Heart left ventricle (tissue), 13 donors: ENCODE measurements around the gene TUNAR.

ENCODE experiments used
- POLR2A ChIP-seq, 2 donors: fragments of 450-650 bp; IDR thresholded peaks; one replicate each; pipeline ENCODE4 v1.6.1; 2017; ENCODE audit warnings: antibody characterized with exemption in 2 of 2, mild to moderate bottlenecking in 2 of 2, moderate library complexity in 2 of 2
- TF ChIP-seq, protein P1 (sequence below), 12 donors: fragments of 200-600 bp; sonication (generic) in 4 of 12; IDR thresholded peaks; one replicate each; pipeline versions ENCODE4 v1.5.0 to v1.8.0; 2018 to 2022; ENCODE audit warnings: antibody characterized with exemption in 12 of 12, mild to moderate bottlenecking in 5 of 12
- donor health status: ischemic (EF 13 %, LVEDD 7.1; RV severe dilation, severe dysfunction).
- donor health status: DM: no; HTN: yes; CAD: no.
- donor health status: DM: no; HTN: no; CAD: no.
- donor health status: ischemic (EF 25% LVEDD 6.9; RV normal size, moderate dysfunction).
- donor health status: ischemic (EF 25% LVEDD 5.7; RV mildly dilated, moderate dysfunction).
- donor health status: ischemic (EF 35%, LVEDD 5.7; RV mildly dilated, moderate dysfunction).
- donor health status: nonischemic (EF 11% LVEDD 7.7; RV severe dilation, severe dysfunction).
- donor health status: DM: yes; HTN: yes; CAD: no.
- donor health status: PGD.
- donor health status: ischemic (EF 29% LVEDD 5.4; RV normal size, mild dysfunction).
- donor health status: nonischemic (EF 23%, LVEDD 6.1; RV moderate dilation, normal function).

DNA sequence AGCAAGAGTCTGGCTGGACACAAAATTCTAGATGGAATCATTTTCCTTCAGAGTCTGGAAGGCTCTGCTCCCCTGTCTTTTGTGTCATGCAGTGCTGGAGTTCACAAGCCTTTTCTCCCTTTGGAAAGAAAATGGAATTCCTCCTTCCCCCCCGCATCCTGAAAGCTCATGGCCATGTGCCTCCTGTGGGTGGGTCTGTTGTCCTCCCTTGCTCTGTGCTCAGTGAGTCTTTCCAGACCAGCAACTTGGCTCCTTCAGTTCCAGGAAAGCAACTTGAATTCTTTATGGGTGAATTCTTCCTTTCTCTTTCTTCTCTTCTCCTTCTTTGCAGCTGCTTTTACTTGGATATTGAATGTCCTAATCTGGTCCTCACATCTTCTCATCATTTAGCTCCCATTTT, 70.2 kb downstream of the TUNAR start:
- TF ChIP-seq, protein P1, sequence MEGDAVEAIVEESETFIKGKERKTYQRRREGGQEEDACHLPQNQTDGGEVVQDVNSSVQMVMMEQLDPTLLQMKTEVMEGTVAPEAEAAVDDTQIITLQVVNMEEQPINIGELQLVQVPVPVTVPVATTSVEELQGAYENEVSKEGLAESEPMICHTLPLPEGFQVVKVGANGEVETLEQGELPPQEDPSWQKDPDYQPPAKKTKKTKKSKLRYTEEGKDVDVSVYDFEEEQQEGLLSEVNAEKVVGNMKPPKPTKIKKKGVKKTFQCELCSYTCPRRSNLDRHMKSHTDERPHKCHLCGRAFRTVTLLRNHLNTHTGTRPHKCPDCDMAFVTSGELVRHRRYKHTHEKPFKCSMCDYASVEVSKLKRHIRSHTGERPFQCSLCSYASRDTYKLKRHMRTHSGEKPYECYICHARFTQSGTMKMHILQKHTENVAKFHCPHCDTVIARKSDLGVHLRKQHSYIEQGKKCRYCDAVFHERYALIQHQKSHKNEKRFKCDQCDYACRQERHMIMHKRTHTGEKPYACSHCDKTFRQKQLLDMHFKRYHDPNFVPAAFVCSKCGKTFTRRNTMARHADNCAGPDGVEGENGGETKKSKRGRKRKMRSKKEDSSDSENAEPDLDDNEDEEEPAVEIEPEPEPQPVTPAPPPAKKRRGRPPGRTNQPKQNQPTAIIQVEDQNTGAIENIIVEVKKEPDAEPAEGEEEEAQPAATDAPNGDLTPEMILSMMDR (IDR thresholded peaks at IDR 0.05), result no peak
- TF ChIP-seq POLR2A (IDR thresholded peaks at IDR 0.05), result no peak
